Activated CD8-positive, alpha-beta T cell treated with anti-CD3 and anti-CD28 coated beads, Interleukin-2, amount 10 ng/mL, durations not matched to agents 7 days and 5 days (primary cell): Measurements from ENCODE around the gene USP3. TPM values are rescaled to one million over a fixed set of nuclear protein-coding genes. Genes with fewer than 3 reads are reported as not detected.
A peak's percentile ranks its signal among the peaks of the same experiment; 100 is the strongest.

ENCODE experiments used
- ATAC-seq: fragments of 150-1000 bp; cut with Tn5 transposase; one replicate; pipeline ENCODE4 v1.10.0; 2021; ENCODE audit warnings: moderate library complexity
- CTCF ChIA-PET: fragments of 350-600 bp; sonication (Branson Sonifier 250); formaldehyde crosslinking; loops from one replicate; lab custom pipeline; 2021; ENCODE audit warnings: antibody characterized with exemption; lab: Charles Lee
- POLR2A ChIA-PET: fragments of 350-600 bp; sonication (Branson Sonifier 250); formaldehyde crosslinking; loops from one replicate; lab custom pipeline; 2021; ENCODE audit warnings: antibody characterized with exemption; lab: Charles Lee
- DNase-seq: peaks from one replicate; pipeline ENCODE4 v3.0.0-alpha.2; 2020
- H3K27ac Mint-ChIP-seq: one replicate; pipeline ENCODE4 v1.8.0; 2021; ENCODE audit warnings: mild to moderate bottlenecking, mixed read lengths
- H3K27me3 Mint-ChIP-seq: one replicate; pipeline ENCODE4 v1.8.0; 2021; ENCODE audit warnings: low read depth, mixed read lengths
- H3K36me3 Mint-ChIP-seq: one replicate; pipeline ENCODE4 v1.8.0; 2021; ENCODE audit warnings: low read depth, mixed read lengths
- H3K4me1 Mint-ChIP-seq: one replicate; pipeline ENCODE4 v1.8.0; 2021; ENCODE audit warnings: low read depth, mixed read lengths
- H3K4me3 Mint-ChIP-seq: one replicate; pipeline ENCODE4 v1.8.0; 2021; ENCODE audit warnings: mild to moderate bottlenecking, mixed read lengths
- H3K9me3 Mint-ChIP-seq: one replicate; pipeline ENCODE4 v1.8.0; 2022; ENCODE audit warnings: mixed read lengths; ENCODE audit not compliant: insufficient read depth
- total RNA-seq, 2 experiments: library from RNA; stranded (reverse); gene quantifications; one replicate each; pipeline ENCODE4 v1.2.3, GENCODE V29; 2021

Gene USP3
- total RNA-seq, 2 experiments from 2014 or later, result 48.3 to 49.1 TPM

DNA sequence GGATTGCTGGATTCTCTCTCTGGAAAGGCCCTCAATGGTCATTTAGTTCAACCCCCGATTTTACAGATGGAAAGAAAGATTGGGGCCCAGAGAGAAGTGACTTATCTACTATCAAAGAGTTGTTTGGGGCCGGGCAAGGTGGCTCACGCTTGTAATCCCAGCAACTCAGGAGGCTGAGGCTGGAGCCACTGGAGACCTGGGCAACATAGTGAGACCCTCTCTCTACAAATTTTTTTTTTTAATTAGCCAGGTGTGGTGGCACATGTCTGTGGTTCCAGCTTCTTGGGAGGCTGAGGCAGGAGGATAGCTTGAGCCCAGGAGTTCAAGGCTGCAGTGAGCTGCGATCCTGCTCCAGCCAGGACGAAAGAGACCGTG lies 5.2 kb upstream of the USP3 start:
- Mint-ChIP-seq H3K4me3 (no peak overlapping the region), H3K27ac (no peak overlapping the region), H3K4me1 (peaks cover 48% of the 10 kb centered on the region), H3K9me3 (no peaks in the 10 kb centered on the region), H3K27me3 (no peaks in the 10 kb centered on the region), H3K36me3 (peaks cover 2% of the 10 kb centered on the region)
- ATAC-seq, result no peak
- DNase-seq, result no peak
- POLR2A ChIA-PET, result interaction anchor here (2.7 to 3.2 kb wide), 2 partner anchors 12 to 20 kb away, joined by 10 to 15 read pairs; no protein-coding TSS in a partner anchor
- CTCF ChIA-PET, result interaction anchor here (1.4 to 5.5 kb wide), 3 partner anchors 9 to 32 kb away, joined by 4 to 124 read pairs (median 6); no protein-coding TSS in a partner anchor

DNA sequence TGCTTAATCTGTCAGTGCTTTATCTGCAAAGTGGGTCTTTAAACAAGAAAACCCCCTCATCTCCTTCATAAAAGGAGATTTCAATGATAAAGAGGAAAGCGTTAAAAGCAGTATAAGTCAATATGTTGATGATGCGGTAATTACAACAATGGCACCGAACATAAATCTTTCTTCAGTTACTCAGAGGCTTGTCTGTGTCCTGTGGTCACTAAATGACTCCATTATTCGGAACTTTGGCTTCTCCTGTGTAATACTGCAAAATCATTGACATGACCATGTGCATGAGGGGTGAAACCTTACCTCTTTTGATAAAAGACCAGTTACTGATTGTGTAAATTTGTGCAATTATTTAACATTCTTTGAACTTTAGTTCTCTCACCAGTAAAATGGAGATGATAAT lies 4.8 kb upstream of the USP3 start:
- Mint-ChIP-seq H3K9me3 (no peaks in the 10 kb centered on the region), H3K4me1 (peaks cover 44% of the 10 kb centered on the region), H3K36me3 (peaks cover 2% of the 10 kb centered on the region), H3K4me3 (no peak overlapping the region), H3K27ac (no peak overlapping the region), H3K27me3 (no peaks in the 10 kb centered on the region)
- no peak for ATAC-seq
- ChIA-PET POLR2A (no interaction called here), CTCF (interaction anchor here (5.5 kb wide), 1 partner anchor 15 kb away, joined by 124 read pairs; no protein-coding TSS in a partner anchor)
- no peak for DNase-seq

DNA sequence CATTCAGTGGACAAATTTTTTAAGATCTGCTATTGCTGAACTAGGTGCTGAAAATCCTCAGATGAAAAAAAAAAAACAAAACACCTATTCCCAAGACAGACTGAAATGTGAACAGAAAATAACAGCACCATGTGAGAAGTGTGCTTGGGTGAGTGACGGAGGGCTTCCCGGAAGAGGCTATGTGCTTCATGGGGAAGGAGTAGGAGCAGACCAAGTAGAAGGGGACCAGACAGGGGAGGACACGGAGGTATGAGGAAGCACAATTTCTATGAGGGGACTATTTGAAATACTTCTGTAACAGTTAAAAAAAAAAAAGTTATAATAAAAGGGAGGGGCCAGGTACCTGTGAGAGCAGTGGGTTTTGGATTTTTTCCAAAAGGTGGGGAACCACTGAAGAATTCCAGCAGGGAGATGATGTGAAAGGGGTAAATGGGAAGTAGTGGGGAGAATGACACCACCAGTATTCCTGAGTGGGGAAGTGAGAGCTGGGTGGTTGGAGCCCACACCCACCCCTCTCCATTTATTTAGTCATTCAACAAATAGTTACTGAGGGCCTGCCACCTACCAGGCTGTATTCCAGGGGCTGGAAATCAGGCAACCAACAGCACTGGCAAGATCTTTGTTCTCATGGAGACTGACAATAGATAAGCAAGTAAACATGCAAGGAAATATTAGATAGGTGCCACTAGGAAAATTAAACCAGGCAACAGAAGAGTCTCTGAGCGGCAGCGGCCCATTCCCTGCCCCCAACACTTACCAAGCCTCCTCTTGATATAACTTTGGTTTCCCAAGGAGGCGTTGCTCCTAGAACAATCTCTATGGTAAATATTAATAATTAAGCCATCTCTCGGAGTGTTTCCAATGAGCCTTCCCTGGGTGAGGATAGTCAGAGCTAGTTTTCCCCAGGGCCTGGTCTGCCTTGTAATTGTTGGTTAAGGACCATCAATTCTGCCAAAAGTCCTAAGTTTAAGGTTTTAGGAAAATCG lies 3.8 kb upstream of the USP3 start:
- peak overlapping the region; percentile 35 for H3K27ac Mint-ChIP-seq
- CTCF ChIA-PET, result interaction anchor here (0.5 to 8.4 kb wide), 5 partner anchors 10 to 1928 kb away, joined by 3 to 172 read pairs (median 5); no protein-coding TSS in a partner anchor
- ATAC-seq (no peak), DNase-seq (no peak)
- H3K4me3 Mint-ChIP-seq, result peak overlapping the region; percentile 57
- peaks cover 3% of the 10 kb centered on the region for H3K36me3 Mint-ChIP-seq
- POLR2A ChIA-PET, result no interaction called here
- peaks cover 44% of the 10 kb centered on the region for H3K4me1 Mint-ChIP-seq
- no peaks in the 10 kb centered on the region for H3K9me3 Mint-ChIP-seq
- H3K27me3 Mint-ChIP-seq, result no peaks in the 10 kb centered on the region

DNA sequence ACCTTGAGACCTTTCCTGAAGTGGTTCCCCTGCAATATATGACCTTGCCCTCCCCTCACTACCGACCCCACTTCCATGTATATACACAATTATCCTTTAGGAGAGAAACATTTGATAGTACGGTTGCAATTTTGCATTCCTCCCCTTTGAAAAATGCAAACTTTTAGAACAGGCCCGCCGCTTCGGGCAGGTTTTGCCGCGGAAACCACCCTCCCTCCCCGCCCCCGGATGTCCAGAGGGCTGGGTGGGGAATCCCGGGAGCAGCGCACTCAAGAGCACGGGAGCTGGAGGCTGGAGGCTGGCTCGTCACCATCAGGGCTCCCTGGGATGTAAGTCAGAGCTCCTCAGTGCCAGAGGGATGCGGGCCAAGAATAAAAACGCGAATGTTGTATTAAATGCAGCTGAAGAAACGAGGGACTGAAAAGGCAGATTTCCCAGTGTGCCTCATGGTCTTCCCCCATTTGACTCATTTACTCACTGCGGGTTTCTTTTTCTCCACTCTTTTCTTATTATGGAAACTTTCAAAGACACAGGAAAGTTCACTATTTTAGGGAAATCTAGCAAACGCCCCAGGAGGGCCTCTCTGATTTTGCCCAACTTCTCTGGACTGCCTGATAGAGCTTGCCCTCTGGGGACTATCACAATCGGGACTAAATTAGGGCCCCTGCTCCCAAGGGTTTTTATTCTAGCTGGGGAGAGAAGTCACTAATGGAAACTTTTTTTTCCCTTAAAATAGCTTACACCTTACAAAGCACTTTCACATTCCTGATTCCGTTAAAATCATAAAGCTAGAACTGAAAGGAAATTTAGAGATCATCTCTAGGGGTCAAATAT lies 2.9 kb upstream of the USP3 start:
- Mint-ChIP-seq H3K27me3 (no peaks in the 10 kb centered on the region), H3K36me3 (peaks cover 10% of the 10 kb centered on the region), H3K4me1 (peaks cover 53% of the 10 kb centered on the region), H3K4me3 (peak overlapping the region; percentile 57), H3K27ac (peak overlapping the region; percentile 98), H3K9me3 (no peaks in the 10 kb centered on the region)
- ChIA-PET POLR2A (interaction anchor here (0.6 to 5.0 kb wide), 7 partner anchors 14 to 592 kb away, joined by 3 to 36 read pairs (median 4); partner anchors contain the start of gene CIAO2A), CTCF (interaction anchor here (0.9 to 8.4 kb wide), 5 partner anchors 11 to 98 kb away, joined by 3 to 172 read pairs (median 5); no protein-coding TSS in a partner anchor)
- peak; percentile 53 for DNase-seq
- ATAC-seq, result no peak

DNA sequence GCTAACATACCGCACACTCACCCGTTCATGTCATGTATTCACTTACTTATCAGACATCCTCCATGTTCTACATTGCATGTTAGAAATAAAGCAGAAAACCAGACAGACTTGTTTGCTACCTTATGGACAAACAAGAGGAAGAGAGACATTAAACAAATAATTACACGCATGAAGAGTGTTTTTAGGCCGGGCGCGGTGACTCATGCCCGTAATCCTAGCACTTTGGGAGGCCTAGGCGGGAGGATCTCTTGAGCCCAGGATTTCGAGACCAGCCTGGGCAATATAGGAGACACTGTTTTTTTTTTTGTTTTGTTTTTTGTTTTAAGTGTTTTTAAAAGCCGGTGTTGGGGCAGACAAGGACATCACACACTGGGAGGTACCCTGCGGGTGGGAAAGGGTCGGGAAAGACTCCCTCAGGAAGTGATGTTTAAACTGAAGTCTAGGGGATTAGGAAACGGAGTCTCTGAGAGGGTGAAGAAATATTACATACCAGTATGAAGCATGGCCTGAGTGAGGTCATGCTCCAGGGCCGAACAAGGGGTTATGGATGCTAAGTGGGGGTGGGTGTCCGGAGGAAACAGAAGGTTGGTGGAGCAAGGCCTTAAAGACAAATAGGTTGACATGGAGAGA lies 2.1 kb upstream of the USP3 start:
- peaks cover 60% of the 10 kb centered on the region for H3K4me1 Mint-ChIP-seq
- H3K4me3 Mint-ChIP-seq, result peak overlapping the region; percentile 12
- H3K27me3 Mint-ChIP-seq, result no peaks in the 10 kb centered on the region
- DNase-seq (no peak), ATAC-seq (no peak)
- H3K9me3 Mint-ChIP-seq, result no peaks in the 10 kb centered on the region
- POLR2A ChIA-PET, result interaction anchor here (0.6 to 5.0 kb wide), 7 partner anchors 15 to 591 kb away, joined by 3 to 36 read pairs (median 4); partner anchors contain the start of gene CIAO2A
- CTCF ChIA-PET, result interaction anchor here (0.9 to 8.4 kb wide), 8 partner anchors 12 to 97 kb away, joined by 3 to 172 read pairs (median 5); no protein-coding TSS in a partner anchor
- H3K36me3 Mint-ChIP-seq, result peaks cover 11% of the 10 kb centered on the region
- peak overlapping the region; percentile 98 for H3K27ac Mint-ChIP-seq

DNA sequence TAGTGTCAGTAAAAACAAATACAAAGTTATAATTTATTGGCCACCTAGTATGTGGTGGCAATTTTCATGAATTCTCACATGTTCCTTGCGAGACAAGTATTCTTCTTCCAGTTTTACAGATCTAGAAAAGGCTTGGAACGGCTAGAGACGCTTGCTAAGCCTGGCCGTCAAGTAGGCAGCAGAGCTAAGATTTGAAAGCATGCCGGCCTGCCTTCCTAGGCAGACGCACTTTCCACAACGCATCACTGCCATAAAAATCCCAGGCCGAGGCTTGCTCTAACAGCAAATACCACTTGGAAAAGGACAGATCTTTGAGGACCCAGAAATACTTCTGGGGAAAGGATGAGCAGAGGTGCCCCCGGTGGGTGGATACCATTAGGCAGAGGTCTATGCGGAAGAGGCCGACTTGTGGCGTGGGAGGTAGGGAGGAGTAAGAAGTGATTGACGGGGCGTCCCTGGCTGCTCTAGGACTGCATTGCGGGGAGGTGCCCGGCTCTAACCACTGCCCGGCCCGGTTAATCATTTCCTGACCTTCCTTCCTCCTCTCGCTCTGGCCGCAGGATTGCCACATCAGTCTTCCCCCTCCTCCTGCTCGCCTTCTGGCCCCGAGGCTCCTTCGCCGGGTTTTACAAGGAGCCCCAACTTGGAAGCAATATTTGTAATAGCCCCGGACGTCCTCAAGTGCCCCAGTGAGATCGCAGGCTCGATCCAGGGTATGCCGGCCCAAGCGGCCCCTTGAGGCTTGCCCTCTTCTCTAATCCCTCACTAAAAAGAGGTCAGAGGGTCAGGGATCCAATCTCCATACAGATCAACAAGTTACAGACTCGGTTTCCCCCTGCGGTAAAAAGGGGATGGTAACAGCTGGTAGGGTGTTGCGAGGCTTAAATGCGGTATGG lies 1.3 kb upstream of the USP3 start:
- CTCF ChIA-PET, result interaction anchor here (0.9 to 8.4 kb wide), 11 partner anchors 7 to 97 kb away, joined by 3 to 172 read pairs (median 19); no protein-coding TSS in a partner anchor
- POLR2A ChIA-PET, result interaction anchor here (0.6 to 5.0 kb wide), 18 partner anchors 7 to 957 kb away, joined by 3 to 36 read pairs (median 8); partner anchors contain the start of genes CIAO2A and ZNF609

DNA sequence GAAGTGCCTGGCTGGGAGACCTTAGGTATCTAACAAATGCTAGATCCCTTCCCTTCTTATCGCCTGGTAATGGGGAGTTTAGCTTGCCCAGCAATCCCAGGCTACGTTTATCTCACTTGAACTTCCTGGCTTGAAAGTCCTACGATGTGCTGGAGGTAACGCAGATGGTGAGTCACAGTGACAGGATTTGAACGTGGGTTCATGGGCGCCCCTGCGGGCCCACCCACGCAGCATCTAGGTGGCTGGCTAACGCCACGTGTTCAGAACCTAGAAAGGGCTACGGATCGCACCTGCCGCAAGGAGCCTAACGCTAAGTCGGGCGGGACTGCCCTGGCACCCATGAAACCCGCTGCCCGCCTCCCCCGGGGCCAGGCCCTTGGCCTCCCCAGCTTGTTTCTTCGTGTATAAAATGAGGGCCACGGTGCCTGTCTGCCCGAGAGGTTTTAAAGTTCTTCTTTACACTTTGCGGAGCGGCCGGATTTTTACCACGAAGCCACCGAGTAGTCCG lies 600 bp upstream of the USP3 start:
- POLR2A ChIA-PET, result interaction anchor here (0.6 to 5.0 kb wide), 17 partner anchors 7 to 956 kb away, joined by 3 to 36 read pairs (median 7); partner anchors contain the start of genes CIAO2A and ZNF609
- Mint-ChIP-seq H3K9me3 (no peaks in the 10 kb centered on the region), H3K4me3 (peak overlapping the region; percentile 85), H3K36me3 (peaks cover 14% of the 10 kb centered on the region), H3K4me1 (peaks cover 75% of the 10 kb centered on the region), H3K27me3 (no peaks in the 10 kb centered on the region), H3K27ac (peak overlapping the region; percentile 98)
- CTCF ChIA-PET, result interaction anchor here (1.0 to 8.4 kb wide), 12 partner anchors 8 to 96 kb away, joined by 3 to 172 read pairs (median 12); partner anchors contain the start of gene FBXL22
- ATAC-seq (peak; percentile 66), DNase-seq (peak; percentile 86)

More for the DNA sequence above, 1.3 kb upstream of the USP3 start:
- Mint-ChIP-seq H3K36me3 (peaks cover 14% of the 10 kb centered on the region), H3K27me3 (no peaks in the 10 kb centered on the region), H3K27ac (peak overlapping the region; percentile 98), H3K4me1 (peaks cover 68% of the 10 kb centered on the region), H3K9me3 (no peaks in the 10 kb centered on the region), H3K4me3 (peak overlapping the region; percentile 85)
- peak; percentile 43 for ATAC-seq
- DNase-seq, result peak; percentile 86

DNA sequence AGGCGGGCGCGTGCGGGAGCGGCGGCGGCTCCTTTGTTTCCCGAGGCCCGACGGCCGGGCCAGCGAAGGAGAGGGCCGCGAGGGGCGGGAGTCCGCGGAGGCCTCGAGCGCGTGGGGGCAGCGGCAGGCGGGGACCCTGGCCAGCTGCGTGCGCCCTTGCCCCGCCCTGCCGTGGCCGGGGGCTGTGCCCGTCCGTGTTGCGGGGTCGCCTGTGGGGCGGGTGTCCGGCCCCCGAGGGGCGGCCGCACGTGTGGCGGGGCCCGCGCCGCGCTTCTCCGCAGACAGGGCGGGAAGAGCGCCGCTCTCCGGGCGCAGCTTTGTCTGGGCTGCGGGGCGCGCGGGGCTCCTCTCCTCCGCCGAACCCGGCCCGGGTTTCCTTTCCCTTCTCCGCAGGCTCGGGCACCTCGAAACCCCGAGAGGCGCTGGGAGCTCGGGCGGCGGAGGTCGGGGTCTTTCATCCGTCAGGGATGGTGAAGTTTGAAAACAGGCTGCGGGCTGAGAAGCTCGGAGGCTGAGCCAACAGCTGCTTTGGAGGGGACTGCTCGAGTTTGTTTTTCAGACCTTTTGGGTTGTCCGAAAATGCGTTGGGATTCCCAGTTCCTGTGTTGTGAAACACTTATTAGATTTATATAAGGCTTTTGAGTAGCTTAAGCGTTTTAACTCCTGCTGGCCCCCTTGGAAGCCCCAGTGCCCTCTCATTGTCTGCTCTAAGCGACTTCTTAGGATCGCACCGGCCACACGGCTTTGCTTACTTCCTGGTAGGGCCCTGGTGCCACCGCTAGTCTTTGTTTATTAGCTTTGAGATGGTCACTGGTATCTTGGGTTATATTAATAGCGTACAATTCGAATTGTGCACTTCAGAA lies 817 bp downstream of the USP3 start:
- DNase-seq, result peak; percentile 65
- Mint-ChIP-seq H3K27me3 (no peaks in the 10 kb centered on the region), H3K9me3 (no peaks in the 10 kb centered on the region), H3K36me3 (peaks cover 13% of the 10 kb centered on the region), H3K4me3 (peak overlapping the region; percentile 89), H3K4me1 (peaks cover 81% of the 10 kb centered on the region), H3K27ac (peak overlapping the region; percentile 84)
- ChIA-PET CTCF (interaction anchor here (0.7 to 8.4 kb wide), 27 partner anchors 9 to 589 kb away, joined by 3 to 172 read pairs (median 6); partner anchors contain the start of genes CIAO2A, DAPK2 and FBXL22), POLR2A (interaction anchor here (0.7 to 5.0 kb wide), 22 partner anchors 9 to 313 kb away, joined by 3 to 36 read pairs (median 6); no protein-coding TSS in a partner anchor)
- ATAC-seq, result peak; percentile 10

DNA sequence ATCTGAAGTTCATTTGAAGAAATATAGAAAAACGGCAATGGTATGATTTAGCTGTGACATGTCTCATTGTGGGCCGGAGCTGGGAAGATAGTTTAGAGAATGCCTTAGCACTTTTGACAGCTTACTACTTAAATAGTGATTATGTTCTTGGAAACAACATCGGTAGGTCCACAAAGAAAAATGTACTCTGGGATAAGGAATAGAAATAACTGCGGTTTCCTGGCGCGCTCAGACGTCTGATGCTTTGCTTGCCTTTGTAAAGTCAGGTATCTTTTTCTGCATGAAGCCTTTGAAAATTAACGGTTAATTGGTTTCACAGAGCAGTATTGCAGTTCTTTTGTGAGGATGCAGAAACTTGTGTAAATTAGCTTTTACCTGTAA lies 1.4 kb downstream of the USP3 start:
- H3K27me3 Mint-ChIP-seq, result no peaks in the 10 kb centered on the region
- H3K27ac Mint-ChIP-seq, result peak overlapping the region; percentile 84
- peak overlapping the region; percentile 89 for H3K4me3 Mint-ChIP-seq
- ATAC-seq (no peak), DNase-seq (no peak)
- peaks cover 81% of the 10 kb centered on the region for H3K4me1 Mint-ChIP-seq
- H3K36me3 Mint-ChIP-seq, result peaks cover 13% of the 10 kb centered on the region
- H3K9me3 Mint-ChIP-seq, result no peaks in the 10 kb centered on the region
- ChIA-PET CTCF (interaction anchor here (0.7 to 8.4 kb wide), 26 partner anchors 9 to 588 kb away, joined by 3 to 172 read pairs (median 6); partner anchors contain the start of genes CIAO2A, DAPK2 and FBXL22), POLR2A (interaction anchor here (0.7 to 5.0 kb wide), 19 partner anchors 9 to 314 kb away, joined by 3 to 36 read pairs (median 6); no protein-coding TSS in a partner anchor)
